DOHH2 (cell line): ENCODE measurements around the gene PGBD5.

Experiments used
- H3F3A ChIP-seq: fragments of 200-600 bp; sonication (generic), shearing (Covaris generic); 2 replicates; pipeline ENCODE4 v1.6.0; 2016; ENCODE audit warnings: antibody characterized with exemption, mild to moderate bottlenecking; ENCODE audit not compliant: control insufficient read depth, insufficient read depth
- H3K27ac ChIP-seq: fragments of 200-600 bp; sonication (generic); 2 replicates; pipeline ENCODE4 v1.5.1; 2014; ENCODE audit warnings: low read depth, mild to moderate bottlenecking, low read length, moderate library complexity
- H3K27me3 ChIP-seq: fragments of 200-600 bp; sonication (generic); 2 replicates; pipeline ENCODE4 v1.6.1; 2014; ENCODE audit warnings: mild to moderate bottlenecking, low read length, mixed read lengths; ENCODE audit not compliant: control insufficient read depth
- H3K36me3 ChIP-seq: fragments of 200-600 bp; sonication (generic); 2 replicates; pipeline ENCODE4 v1.6.1; 2014; ENCODE audit warnings: mild to moderate bottlenecking, low read length, moderate library complexity, mixed read lengths; ENCODE audit not compliant: control insufficient read depth
- H3K4me1 ChIP-seq: fragments of 200-600 bp; sonication (generic); 2 replicates; pipeline ENCODE4 v1.6.1; 2014; ENCODE audit warnings: mild to moderate bottlenecking, low read length, mixed read lengths; ENCODE audit not compliant: control insufficient read depth
- H3K4me2 ChIP-seq: fragments of 200-600 bp; sonication (generic); 2 replicates; pipeline ENCODE4 v1.6.0; 2014; ENCODE audit warnings: mild to moderate bottlenecking, low read length, moderate library complexity
- H3K4me3 ChIP-seq: fragments of 200-600 bp; sonication (generic); 2 replicates; pipeline ENCODE4 v1.5.1; 2014; ENCODE audit warnings: mild to moderate bottlenecking, low read length, mixed read lengths
- H3K79me2 ChIP-seq: fragments of 200-600 bp; sonication (generic); 2 replicates; pipeline ENCODE4 v1.6.1; 2014; ENCODE audit warnings: mild to moderate bottlenecking, low read length, mixed read lengths; ENCODE audit not compliant: control insufficient read depth
- H3K9me2 ChIP-seq: fragments of 200-600 bp; sonication (generic); replicated peaks from 2 replicates; pipeline ENCODE4 v1.6.1; 2014; ENCODE audit warnings: mild to moderate bottlenecking, low read length, mixed read lengths; ENCODE audit not compliant: control insufficient read depth
- H3K9me3 ChIP-seq: fragments of 200-600 bp; sonication (generic); 2 replicates; pipeline ENCODE4 v1.6.1; 2014; ENCODE audit warnings: antibody characterized with exemption, low read length, mixed read lengths; ENCODE audit not compliant: control insufficient read depth, insufficient read depth
- H4K20me1 ChIP-seq: fragments of 200-600 bp; sonication (generic); 2 replicates; pipeline ENCODE4 v1.6.0; 2014; ENCODE audit warnings: low read depth, mild to moderate bottlenecking, antibody characterized with exemption, low read length, moderate library complexity; ENCODE audit not compliant: control insufficient read depth, insufficient read depth
- EZH2phosphoT487 ChIP-seq: fragments of 200-600 bp; sonication (generic); IDR thresholded peaks from 2 replicates; pipeline ENCODE4 v1.6.1; 2017; ENCODE audit warnings: borderline replicate concordance, mild to moderate bottlenecking, antibody characterized with exemption, low read length, moderate library complexity, mixed read lengths
- TF ChIP-seq, protein P1 (sequence below): fragments of 200-600 bp; sonication (generic); IDR thresholded peaks from one replicate; pipeline ENCODE4 v1.5.1; 2014; ENCODE audit warnings: antibody characterized with exemption, mild to moderate bottlenecking, low read depth, low read length; ENCODE audit not compliant: poor library complexity, severe bottlenecking

The PGBD5 gene

DNA sequence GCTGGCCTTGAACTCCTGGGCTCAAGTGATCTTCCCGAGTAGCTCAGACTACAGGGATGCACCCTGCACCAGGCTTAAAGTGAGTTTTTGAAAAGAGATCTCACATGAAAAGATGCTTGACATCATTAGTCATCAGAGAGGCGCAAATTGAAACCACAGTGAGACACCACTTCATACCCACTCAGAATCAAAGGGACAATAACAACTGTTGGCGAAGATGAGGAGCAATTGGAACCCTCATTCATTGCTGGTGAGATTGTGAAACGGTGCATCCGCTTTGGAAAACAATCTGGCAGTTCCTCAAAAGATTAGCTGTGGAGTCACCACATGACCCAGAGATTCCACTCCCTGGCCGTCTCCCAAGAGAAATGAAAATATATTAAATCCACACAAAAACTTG lies 122.3 kb downstream of the PGBD5 start:
- Histone ChIP-seq H3K79me2 (no peaks in the 10 kb centered on the region), H4K20me1 (no peaks in the 10 kb centered on the region), H3K4me1 (peaks cover 38% of the 10 kb centered on the region), H3K4me3 (no peak overlapping the region), H3F3A (0 out of 2 replicates have a peak, but pooled peaks cover 2% of the 10 kb centered on the region), H3K27ac (no peak overlapping the region), H3K9me3 (no peaks in the 10 kb centered on the region), H3K36me3 (no peaks in the 10 kb centered on the region), H3K4me2 (no peak overlapping the region), H3K9me2 (no peaks in the 10 kb centered on the region), H3K27me3 (no peaks in the 10 kb centered on the region)
- no peak for TF ChIP-seq EZH2phosphoT487
- TF ChIP-seq, protein P1, sequence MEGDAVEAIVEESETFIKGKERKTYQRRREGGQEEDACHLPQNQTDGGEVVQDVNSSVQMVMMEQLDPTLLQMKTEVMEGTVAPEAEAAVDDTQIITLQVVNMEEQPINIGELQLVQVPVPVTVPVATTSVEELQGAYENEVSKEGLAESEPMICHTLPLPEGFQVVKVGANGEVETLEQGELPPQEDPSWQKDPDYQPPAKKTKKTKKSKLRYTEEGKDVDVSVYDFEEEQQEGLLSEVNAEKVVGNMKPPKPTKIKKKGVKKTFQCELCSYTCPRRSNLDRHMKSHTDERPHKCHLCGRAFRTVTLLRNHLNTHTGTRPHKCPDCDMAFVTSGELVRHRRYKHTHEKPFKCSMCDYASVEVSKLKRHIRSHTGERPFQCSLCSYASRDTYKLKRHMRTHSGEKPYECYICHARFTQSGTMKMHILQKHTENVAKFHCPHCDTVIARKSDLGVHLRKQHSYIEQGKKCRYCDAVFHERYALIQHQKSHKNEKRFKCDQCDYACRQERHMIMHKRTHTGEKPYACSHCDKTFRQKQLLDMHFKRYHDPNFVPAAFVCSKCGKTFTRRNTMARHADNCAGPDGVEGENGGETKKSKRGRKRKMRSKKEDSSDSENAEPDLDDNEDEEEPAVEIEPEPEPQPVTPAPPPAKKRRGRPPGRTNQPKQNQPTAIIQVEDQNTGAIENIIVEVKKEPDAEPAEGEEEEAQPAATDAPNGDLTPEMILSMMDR = no peak

DNA sequence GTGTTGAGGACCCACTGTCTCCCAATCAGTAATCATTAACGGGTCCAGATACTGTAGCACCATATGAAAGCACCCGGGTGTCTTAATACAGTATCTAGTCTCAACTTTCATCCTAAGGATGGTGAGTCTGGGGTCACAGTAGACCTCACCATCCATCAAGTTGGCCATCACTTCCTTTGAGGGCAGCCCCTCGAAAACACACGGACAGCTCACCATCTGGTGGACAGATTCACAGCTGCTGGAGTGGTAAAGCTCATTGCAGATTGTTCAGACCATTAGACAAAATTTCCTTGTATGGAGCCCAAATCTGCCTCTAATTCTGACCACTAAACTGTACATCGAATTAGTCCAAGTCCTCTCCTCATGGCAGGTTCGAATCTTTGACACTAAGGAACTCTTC lies 123.1 kb downstream of the PGBD5 start:
- Histone ChIP-seq H3K27ac (no peak overlapping the region), H3K4me1 (peaks cover 38% of the 10 kb centered on the region), H4K20me1 (no peaks in the 10 kb centered on the region), H3K79me2 (no peaks in the 10 kb centered on the region), H3K36me3 (no peaks in the 10 kb centered on the region), H3K4me2 (no peak overlapping the region), H3K9me2 (no peaks in the 10 kb centered on the region), H3K9me3 (no peaks in the 10 kb centered on the region), H3K27me3 (no peaks in the 10 kb centered on the region), H3K4me3 (no peak overlapping the region), H3F3A (0 out of 2 replicates have a peak, but pooled peaks cover 2% of the 10 kb centered on the region)
- no peak for TF ChIP-seq EZH2phosphoT487
- TF ChIP-seq, protein P1 = no peak

DNA sequence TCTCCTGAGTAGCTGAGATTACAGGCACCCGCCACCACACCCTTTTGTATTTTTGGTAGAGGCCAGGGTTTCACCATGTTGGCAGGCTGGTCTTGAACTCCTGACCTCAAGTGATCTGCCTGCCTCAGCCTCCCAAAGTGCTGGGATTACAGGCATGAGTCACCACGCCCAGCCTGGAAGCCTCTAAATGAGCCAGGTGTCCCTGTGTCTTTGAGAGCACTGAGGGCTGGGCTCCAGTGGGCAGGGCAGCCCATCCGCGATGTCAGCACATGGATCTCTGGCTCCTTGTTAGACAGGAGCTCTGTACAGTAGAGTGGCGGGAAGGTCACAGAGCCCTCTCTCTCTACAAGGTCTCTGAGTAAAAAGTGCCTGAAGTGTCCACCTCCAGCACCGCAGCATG lies 124.3 kb downstream of the PGBD5 start:
- no peaks in the 10 kb centered on the region for H3K27me3 ChIP-seq
- H3K9me2 ChIP-seq = no peaks in the 10 kb centered on the region
- TF ChIP-seq, protein P1 = no peak
- no peak for TF ChIP-seq EZH2phosphoT487
- no peaks in the 10 kb centered on the region for H3K9me3 ChIP-seq
- 0 out of 2 replicates have a peak, but pooled peaks cover 2% of the 10 kb centered on the region for H3F3A ChIP-seq
- no peaks in the 10 kb centered on the region for H3K36me3 ChIP-seq
- H3K4me3 ChIP-seq = no peak overlapping the region
- no peaks in the 10 kb centered on the region for H4K20me1 ChIP-seq
- H3K27ac ChIP-seq = peak overlapping the region; percentile 40
- H3K4me1 ChIP-seq = peaks cover 38% of the 10 kb centered on the region
- H3K79me2 ChIP-seq = no peaks in the 10 kb centered on the region
- peak overlapping the region; percentile 50; the same call in 1 of the 2 replicates for H3K4me2 ChIP-seq

DNA sequence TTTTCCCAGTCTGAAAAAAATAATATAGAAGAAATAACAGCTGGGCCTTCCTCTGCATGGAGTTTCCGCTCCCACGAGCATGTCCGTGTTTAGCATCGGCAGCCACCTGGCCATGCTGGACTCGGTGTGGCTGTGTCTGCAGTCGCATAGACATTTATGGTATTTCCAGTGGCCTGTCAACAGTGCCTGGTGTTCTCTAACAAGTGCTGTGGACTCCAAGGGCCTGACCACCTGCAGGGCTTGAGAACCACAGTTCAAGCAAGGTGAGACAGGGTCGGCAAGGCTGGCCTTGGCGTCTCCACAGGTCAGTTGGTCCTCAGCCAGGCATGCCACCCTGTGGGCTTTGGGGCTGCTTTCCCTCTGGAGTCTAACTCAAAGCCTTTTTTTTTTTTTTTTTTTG lies 124.8 kb downstream of the PGBD5 start:
- Histone ChIP-seq H4K20me1 (no peaks in the 10 kb centered on the region), H3K36me3 (no peaks in the 10 kb centered on the region), H3K9me3 (no peaks in the 10 kb centered on the region), H3K4me2 (peak overlapping the region; percentile 50), H3K27ac (peak overlapping the region; percentile 40), H3K4me1 (peaks cover 37% of the 10 kb centered on the region), H3K9me2 (no peaks in the 10 kb centered on the region), H3K79me2 (no peaks in the 10 kb centered on the region), H3K4me3 (peak overlapping the region; percentile 18), H3F3A (0 out of 2 replicates have a peak, but pooled peaks cover 2% of the 10 kb centered on the region), H3K27me3 (no peaks in the 10 kb centered on the region)
- TF ChIP-seq EZH2phosphoT487 = no peak
- TF ChIP-seq, protein P1 = no peak
